Muscle of back (tissue), 11 donors: Measurements from ENCODE around the gene SRGAP2B. TPM values are rescaled to one million over a fixed set of nuclear protein-coding genes. Genes with fewer than 3 reads are reported as not detected.
"Not testable (repeated sequence)": the region's sequence is repeated elsewhere in the genome, so short reads cannot be mapped to it uniquely, and the experiment has no call there.

Experiments
- DNase-seq, 3 donors: peaks; one replicate each; pipeline versions ENCODE4 v3.0.0 to v3.0.0-alpha.2; 2013
- polyA plus RNA-seq, 10 donors: library from polyadenylated mRNA; unstranded; fragments of 120-200 nt; gene quantifications; one replicate each; pipeline ENCODE4 v1.2.1, GENCODE V29; 2013; ENCODE audit not compliant: insufficient read length in 10 of 10

The SRGAP2B gene
- polyA plus RNA-seq, 10 donors = 24.3 to 40.4 (median 31.5) TPM

DNA sequence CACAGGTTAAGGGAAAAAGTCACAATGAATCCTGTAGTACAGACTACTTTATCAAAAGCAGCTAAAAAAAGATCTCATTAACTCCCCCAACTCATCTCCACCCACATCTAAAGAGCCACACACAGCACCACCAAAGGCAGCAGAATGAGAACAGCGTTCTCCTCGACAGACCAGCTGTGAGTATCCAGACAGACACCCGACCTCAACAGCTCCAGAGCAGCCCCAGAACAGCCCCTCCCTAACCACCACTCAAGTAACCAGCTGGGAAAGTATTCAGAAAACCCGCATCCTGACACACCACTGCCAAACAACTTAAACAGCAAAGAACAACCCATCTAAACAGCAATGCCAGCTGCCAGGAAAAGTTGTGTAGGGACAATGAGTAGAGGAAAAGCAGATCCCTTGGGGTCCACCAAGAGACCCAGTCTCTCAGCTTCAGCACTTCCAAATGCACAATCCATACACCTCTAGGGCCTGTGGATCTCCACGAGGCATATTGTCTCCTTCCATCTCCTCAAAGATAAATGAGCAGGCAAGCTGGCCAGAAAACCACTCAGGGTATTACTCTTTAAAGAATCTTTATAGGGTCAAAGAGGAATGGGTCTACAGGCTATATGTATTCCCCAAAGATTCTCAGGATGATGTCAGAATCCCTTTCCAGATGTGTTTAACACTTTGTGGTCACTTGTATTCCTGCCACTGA lies 49.4 kb downstream of the SRGAP2B start:
- DNase-seq = not testable (repeated sequence)

DNA sequence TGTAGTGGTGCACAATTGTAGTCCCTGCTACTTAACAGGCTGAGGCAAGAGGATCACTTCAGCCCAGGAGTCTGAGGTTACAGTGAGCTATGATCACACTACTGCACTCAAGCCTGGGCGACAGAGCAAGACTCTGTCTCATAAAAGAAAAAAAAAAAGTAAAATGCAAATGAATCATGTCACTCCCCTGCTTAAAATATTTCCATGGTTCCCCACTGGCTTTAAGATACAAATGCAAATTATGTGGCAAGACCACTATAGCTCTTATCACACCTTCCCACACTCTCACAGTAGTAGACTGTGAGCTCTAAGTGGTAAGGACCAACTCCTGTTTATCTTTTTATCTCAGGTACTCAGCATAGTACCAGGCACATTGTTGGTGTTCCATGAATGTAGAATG lies 53.6 kb downstream of the SRGAP2B start:
- not testable (repeated sequence) for DNase-seq

DNA sequence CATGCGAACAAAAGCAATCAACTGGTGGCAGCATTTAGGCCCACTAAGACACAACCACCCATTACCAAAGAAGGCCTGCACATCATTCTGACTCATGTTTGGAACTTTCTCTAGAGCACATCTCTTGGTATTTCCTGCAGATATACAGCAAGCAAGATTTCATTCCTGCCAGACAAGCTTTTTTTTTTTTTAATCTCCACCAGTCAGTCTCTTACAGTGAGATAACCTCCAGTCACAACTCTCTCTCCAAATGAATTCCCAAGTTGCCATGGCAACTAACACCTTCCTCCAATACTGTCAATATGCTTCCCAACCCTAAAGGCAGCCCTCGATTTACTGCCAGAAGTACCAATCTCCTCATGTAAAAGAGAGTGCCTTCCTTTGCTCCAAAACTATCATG lies 59.1 kb downstream of the SRGAP2B start:
- DNase-seq = not testable (repeated sequence)

DNA sequence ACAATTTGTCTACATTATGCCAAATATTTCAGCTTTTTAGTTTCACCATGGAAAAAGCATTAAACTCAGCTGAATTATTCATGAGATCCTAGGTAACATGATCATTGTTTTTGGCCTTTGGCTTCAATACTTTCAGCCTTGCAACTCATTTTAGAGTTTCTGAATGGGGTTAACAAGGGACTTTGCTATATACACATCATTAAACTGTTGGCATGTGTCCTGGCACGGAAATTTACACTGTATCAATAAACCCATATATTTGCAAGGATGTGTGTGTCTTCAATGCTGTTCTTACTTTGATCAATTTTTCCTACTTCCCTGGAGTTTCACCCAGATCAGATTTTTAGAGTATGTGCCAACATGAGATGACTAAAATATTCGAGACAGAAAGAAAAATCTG lies 61.6 kb downstream of the SRGAP2B start:
- not testable (repeated sequence) for DNase-seq

DNA sequence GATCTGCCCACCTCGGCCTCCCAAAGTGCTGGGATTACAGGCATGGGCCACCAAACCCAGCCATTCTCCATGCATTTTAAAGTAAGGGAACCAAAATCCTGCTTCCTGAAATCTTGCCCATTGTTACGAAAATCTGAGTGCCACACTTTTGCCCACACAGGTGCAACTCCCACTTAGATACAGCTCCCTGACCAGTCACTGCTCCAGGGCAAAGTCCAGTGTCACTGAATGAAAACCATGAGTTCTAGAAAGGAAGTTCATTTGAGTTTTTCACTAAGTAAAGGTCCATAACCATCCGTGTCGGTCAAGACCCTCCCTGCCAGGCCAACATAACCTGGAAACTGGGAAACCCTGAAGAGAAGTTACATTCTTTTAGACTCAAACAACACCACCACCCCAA lies 67.9 kb downstream of the SRGAP2B start:
- DNase-seq = not testable (repeated sequence)

DNA sequence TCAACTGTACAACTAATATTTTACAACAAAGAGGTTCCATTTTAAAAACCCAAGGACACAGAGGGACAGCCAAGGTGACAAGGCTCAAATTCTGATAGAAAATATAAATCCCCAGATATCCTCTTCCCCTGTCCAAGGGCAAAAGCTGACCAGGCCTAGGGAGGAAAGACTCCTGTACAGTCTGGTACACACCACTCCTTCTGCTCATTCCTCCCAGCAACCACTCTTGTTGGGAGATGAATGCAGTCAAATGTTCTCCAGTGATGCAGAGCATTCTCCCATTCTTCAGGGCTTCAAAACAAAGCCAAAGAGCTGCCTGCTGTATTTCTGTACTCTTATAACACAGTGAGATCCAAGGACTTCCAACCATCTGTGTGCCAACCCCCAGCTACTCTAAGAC lies 69.8 kb downstream of the SRGAP2B start:
- DNase-seq = not testable (repeated sequence)

DNA sequence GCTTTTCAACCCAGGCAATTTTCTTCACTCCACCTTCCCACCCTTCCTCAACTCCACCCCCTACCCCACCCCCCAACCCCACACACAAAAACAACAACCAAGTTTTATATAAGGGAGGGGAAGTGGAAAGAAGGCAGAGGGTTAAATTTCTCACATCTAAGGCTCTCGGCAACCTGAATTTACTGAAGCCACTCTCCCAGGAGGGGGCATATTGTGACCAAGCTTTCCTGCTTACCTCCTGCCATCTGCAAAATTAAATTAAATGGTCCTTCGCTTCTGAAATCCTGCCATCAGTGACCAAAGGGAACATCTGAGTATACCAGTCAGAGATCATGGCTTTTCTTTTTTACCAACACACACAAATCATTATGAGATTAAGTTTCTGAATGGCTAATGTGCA lies 72.9 kb downstream of the SRGAP2B start:
- not testable (repeated sequence) for DNase-seq

DNA sequence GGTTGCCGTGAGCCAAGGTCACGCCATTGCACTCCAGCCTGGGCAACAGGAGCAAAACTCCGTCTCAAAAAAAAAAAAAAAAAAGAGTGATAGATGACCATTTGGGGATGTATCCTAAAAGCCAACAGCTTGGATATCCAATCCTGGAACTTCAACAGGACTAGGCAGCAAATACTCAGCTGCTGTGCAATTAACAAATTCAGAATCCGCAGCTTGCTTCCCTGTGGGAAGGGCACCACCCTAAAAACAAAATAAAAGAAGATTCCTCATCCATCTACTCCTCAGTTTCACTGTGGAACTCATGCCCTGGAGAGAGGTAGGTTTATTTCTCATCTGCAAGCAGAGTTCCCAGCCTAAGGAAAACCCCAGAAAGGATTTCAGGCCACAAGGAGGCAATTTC lies 73.4 kb downstream of the SRGAP2B start:
- DNase-seq = not testable (repeated sequence)

DNA sequence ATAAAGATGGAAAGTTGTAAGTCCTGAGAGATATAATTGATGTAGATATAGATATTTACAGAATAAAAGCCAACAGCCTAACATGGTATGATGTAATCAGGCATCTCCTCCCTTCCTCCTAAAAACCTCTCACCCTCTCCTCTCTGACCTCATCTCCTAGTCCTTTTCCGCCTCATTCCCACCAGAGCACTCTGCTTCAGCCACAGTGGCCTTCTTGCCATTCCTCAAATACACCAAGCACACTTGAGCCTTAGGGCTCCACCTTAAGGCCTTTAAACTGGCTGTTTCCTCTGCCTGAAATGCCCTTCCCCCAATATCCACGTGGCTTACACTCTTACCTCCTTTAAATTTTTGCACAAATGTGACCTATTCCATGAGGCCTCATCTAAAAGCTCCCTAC lies 75.4 kb downstream of the SRGAP2B start:
- not testable (repeated sequence) for DNase-seq

DNA sequence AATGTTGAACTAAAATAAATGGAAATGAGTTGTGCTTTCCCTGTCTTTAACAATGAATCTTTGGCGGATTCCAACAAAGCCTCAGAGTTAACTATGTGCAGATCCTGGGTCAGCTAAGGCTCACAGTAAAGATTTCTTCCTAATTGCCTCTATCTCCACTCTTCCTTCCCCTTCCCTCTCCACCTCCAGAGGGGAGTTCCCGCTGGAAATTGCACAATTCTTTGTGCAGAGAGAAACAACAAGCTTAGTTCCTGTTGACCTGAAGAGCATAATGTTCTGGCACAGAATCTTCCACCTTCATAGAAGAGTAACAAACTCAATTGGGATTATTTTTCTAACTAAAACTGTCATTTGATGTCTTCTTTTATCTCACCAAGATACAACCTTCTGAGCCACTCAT lies 77.4 kb downstream of the SRGAP2B start:
- not testable (repeated sequence) for DNase-seq

DNA sequence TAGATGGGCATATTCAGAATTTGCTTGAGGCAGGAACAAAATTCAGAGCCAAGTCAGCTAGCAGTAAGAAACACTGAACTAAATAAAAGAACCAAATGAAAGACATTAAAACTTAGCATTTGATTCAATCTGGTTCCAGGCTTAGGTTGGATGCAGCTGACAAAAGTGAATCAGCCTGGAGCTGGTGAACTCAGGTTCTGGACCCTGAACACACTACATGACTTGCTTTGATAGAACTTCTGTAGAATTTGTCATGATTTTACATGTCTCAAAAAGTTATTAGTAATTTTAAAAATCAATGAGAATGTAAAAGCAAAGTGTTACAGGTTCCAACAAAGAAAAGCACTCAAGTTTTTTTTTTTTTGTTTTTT lies 78.7 kb downstream of the SRGAP2B start:
- not testable (repeated sequence) for DNase-seq

DNA sequence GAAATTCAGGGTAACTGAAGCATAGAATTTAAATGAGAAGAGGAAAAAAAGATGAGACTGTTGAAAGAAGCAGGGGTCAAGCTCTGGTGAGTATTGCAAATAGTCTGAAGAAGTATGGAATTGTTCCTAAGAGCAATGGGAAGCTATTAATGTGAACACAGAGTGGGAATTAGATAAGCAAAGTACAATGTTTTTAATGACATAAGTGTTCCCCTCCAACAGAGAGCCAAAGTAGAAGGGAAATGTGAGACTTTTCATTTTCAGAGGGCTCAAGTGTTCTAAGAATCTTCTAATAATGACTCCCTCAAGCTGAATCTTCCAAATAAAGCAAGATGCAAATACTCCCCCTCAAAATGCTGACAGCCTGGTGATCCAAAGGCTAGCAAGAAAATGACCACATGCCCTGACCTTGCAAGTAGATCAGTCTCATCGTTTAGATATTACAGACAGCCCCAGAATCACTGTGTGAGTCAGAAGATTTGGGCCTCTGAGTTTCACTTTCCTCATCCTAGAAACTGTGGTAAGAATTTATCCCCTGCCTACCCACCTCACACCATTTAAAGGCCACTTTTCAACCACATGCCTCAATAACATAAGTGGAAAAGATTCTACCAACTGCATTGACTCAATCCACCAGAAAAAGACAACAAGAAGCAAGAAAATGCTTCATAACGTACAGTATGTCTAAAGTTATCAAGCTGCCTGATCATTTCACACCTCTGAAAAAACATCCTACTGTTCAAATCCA lies 79.2 kb downstream of the SRGAP2B start:
- DNase-seq = not testable (repeated sequence)

DNA sequence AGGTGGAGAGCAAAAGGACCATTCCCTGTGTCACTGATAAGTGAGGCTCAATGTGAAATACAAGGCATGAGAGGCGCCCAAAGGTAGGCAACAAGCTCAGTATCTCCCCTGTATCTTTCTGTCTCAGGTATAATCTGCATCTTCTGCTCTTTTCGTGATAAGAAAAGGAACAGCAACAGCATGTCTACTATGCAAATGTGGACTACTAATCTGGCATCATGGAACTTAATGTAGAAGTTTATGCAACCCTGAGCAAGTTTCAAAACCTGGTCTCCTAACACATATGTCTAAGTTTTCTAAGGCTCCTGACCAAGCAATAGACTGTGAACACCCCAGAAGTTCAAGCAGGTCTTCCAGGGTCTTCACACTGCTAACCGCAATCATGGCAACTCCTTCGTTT lies 81.8 kb downstream of the SRGAP2B start:
- DNase-seq = not testable (repeated sequence)

DNA sequence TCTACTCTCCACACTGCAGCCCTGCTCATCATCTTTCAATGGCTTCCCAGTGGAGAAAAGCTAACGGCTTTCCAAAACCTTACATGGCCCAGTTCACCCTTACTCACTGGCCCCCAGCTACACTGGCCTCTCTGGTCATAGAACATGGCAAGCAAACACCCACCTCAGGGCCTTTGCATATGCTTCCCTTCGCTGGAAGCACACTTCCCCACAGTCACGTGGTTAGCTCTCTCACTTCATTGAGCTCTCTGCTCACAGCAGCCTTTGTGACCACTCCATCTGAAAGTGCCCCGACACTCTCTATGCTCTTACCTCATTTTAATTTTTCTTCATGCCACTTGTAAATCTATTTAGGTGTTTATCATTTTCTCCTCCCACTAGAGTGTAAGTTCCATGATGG lies 83.3 kb downstream of the SRGAP2B start:
- DNase-seq = not testable (repeated sequence)

DNA sequence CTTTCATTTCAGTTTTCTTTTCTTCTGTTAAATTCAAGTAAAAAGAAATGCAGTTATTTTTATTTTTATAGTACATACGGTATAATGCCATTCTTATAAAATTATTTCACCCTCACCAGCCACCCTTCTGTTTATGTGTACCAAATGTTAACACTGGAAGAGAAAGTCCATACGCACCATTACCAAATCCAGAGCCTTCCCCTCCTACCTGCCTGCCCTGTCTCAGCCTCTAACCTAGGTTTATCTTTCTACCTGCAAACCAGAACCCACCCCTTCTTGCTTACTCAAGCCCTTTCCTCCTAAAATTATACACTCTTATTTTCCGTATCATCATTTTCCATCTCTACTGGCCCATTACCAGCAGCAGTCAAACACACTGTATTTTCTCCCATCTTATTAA lies 84.5 kb downstream of the SRGAP2B start:
- not testable (repeated sequence) for DNase-seq

DNA sequence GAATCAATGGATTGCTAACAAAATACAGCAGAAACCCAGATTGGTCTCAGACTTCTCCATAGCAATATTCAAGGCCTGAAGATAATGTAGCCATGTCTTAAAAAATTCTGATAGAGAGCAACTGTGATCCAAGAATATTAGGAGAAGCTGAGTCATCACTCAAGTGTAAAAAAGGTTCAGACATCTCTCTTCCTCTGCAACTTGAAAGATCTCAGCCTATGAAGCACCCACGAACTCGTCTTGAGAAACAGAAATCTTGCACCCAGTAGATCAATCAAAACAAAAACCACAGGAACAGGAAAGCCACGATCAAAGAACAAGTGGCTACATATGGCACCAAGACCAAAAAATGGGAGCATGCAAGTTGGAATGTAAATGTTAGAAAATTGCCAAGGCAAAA lies 85.2 kb downstream of the SRGAP2B start:
- DNase-seq = not testable (repeated sequence)

DNA sequence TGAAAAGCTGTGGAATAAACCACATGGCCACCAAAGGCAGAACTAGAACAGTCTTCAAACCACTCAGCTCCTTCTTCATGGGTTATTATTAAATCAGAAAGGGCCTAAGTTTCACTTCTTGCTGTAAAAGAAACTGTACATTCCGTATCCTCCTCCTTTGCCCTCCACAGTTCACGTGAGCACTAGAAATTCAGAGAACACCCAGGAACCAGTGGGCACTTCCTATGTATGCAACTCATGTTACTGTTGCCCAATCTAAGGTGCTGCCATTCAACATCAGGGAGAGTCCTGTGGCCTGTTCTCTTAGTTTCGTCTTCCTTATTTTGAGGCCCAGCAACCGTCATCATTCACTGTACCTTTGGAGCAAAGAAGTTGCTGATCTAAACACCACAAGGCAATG lies 86.7 kb downstream of the SRGAP2B start:
- DNase-seq = not testable (repeated sequence)

DNA sequence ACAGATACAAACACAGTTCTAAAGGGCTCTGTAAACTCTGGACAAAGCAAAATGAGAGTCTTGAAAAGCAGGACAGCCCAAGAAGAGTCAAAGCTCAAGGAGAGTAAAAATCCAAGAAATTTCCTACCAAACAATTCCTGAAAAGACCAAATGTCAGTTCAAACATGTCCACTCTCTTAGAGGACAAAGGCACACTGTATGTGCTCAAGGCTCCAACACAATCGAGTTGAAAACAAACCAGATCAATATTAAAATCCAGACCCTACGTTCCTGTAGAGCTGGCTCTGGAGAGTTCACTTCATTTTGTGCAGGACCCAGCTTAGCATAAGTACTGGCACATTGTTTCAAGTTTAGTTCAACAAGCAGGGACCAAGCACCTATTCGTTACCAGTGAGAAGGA lies 90.0 kb downstream of the SRGAP2B start:
- not testable (repeated sequence) for DNase-seq

DNA sequence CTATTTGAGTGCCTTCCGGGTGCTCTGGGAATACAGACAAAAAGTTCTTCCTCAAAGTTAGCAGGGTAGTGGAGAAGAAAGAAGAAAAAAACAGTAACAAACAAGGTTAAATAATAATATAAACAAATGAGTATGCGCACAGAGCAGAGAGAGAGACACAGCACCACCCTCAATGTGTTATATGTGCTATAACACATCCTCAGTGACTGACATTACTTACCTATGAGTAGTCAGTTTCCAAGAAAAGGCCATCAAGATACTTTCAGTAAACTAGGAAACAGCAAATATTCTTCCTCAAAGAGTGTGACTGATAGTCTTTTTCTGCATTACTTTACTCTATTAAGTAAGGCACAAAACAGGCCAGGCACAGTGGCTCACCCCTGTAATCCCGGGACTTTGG lies 93.7 kb downstream of the SRGAP2B start:
- DNase-seq = not testable (repeated sequence)

DNA sequence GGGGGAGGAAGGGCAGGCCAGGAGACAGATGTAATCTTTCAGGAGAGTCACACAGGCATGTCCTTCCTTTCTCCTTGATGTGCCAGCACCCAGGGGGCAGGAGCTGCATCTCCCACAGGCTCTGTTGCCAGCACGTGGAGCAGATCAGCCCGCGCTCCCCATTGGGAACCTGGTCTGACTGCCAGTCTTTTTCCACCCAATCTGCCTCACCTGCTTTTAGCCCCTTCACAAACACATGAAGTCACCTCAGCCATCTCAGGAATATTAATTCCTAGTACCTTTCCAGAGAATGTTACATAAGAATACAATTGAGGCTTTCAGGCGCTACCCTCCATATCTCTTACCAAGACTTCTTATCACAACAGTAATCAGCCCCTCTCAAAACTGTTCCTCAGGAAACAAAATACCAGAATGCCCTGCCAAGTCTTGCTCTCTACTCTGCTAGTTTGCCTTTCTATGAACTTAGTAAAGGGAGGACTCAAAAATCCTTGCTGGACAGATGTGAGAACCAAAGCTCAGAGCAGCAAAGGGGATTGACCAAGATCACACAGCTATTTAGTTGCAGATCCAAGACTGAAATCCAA lies 94.3 kb downstream of the SRGAP2B start:
- DNase-seq = not testable (repeated sequence)

DNA sequence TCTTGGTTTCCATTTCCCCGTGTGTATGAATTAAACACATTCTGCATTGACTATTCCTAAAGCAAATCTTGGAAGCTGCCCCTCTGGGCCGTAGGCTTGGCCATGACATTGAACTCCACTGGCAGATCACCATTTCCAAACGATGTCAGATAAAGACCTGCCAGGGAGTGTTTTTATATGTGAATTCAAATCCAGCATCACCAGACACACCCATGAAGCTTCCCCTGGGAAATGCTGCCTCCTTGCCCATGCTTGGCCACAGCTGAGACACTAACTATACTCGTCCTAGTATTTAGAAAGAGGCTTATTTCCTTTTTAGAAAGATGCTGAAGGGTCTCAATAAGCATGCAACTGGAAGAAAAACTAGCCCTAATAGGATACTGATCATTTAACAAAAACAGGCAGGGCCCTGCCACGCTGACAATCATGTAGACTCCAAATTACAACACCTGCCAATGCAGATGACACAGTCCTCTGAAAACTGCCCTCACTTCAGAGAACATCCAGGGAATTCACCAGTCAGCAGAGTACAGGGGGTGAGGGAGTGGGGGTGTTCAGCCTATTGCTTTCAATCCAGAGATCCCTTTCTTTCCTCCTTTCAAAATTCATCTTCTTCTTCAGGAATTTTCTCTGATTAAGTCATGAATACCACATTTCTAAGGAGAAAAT lies 94.9 kb downstream of the SRGAP2B start:
- not testable (repeated sequence) for DNase-seq

DNA sequence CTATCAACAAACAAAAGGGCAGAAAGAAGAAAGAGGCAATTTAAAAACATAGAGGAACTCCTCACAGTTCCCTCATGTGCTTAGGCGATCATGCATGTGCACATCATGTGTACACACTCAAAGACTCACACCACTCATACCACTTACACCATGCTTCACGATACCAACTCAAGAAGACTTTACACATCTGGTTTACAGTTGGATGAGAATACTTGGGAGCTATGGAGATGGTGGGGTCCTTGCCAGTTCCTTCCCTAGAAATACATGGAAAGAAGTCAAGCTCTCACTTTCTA lies 96.2 kb downstream of the SRGAP2B start:
- peak in 1 of 3 donors; percentile 0 for DNase-seq
